Right lung (tissue), 10 donors: ENCODE measurements around the gene THUMPD2. TPM values are rescaled to one million over a fixed set of nuclear protein-coding genes. Genes with fewer than 3 reads are reported as not detected.
A peak's percentile ranks its signal among the peaks of the same experiment; 100 is the strongest.
"Not testable (repeated sequence)": the region's sequence is repeated elsewhere in the genome, so short reads cannot be mapped to it uniquely, and the experiment has no call there.

Experiments
- DNase-seq, 2 donors: peaks; one replicate each; pipeline ENCODE4 v3.0.0-alpha.2; 2013
- long read RNA-seq, 8 donors: transcript quantifications; one replicate each; lab custom pipeline, GENCODE V29; 2026
- polyA plus RNA-seq, 5 donors: library from polyadenylated mRNA; unstranded; fragments of 120-200 nt; gene quantifications; one replicate each; pipeline versions ENCODE4 v1.2.1 to v1.2.3, GENCODE V29; 2013; ENCODE audit warnings: inconsistent platforms in 1 of 5, low replicate concordance in 1 of 5; ENCODE audit not compliant: insufficient read length in 5 of 5, insufficient read depth in 1 of 5

Gene THUMPD2, protein sequence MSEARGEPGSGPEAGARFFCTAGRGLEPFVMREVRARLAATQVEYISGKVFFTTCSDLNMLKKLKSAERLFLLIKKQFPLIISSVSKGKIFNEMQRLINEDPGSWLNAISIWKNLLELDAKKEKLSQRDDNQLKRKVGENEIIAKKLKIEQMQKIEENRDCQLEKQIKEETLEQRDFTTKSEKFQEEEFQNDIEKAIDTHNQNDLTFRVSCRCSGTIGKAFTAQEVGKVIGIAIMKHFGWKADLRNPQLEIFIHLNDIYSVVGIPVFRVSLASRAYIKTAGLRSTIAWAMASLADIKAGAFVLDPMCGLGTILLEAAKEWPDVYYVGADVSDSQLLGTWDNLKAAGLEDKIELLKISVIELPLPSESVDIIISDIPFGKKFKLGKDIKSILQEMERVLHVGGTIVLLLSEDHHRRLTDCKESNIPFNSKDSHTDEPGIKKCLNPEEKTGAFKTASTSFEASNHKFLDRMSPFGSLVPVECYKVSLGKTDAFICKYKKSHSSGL
- 10 to 100 TPM; 26.0 to 38.1 (median 30.3) TPM for polyA plus RNA-seq
- long read RNA-seq, donor 1, partial matches to known transcripts = 11 of 13 reads
- long read RNA-seq, donor 1, other reads (novel, unspliced or antisense) = 0 of 13 reads
- long read RNA-seq, donor 2, partial matches to known transcripts = 0 of 3 reads
- long read RNA-seq, donor 2, other reads (novel, unspliced or antisense) = 0 of 3 reads
- long read RNA-seq, donor 3, partial matches to known transcripts = 0 of 4 reads
- long read RNA-seq, donor 3, other reads (novel, unspliced or antisense) = 0 of 4 reads
- long read RNA-seq, donor 4, partial matches to known transcripts = 0 of 3 reads
- long read RNA-seq, donor 4, other reads (novel, unspliced or antisense) = 0 of 3 reads
- long read RNA-seq, donor 5, partial matches to known transcripts = 13 of 17 reads
- long read RNA-seq, donor 5, other reads (novel, unspliced or antisense) = 0 of 17 reads
- long read RNA-seq, donor 6, partial matches to known transcripts = 12 of 14 reads
- long read RNA-seq, donor 6, other reads (novel, unspliced or antisense) = 0 of 14 reads
- long read RNA-seq, donor 7, partial matches to known transcripts = 0 of 4 reads
- long read RNA-seq, donor 7, other reads (novel, unspliced or antisense) = 0 of 4 reads
- long read RNA-seq, donor 8 = 0 reads

DNA sequence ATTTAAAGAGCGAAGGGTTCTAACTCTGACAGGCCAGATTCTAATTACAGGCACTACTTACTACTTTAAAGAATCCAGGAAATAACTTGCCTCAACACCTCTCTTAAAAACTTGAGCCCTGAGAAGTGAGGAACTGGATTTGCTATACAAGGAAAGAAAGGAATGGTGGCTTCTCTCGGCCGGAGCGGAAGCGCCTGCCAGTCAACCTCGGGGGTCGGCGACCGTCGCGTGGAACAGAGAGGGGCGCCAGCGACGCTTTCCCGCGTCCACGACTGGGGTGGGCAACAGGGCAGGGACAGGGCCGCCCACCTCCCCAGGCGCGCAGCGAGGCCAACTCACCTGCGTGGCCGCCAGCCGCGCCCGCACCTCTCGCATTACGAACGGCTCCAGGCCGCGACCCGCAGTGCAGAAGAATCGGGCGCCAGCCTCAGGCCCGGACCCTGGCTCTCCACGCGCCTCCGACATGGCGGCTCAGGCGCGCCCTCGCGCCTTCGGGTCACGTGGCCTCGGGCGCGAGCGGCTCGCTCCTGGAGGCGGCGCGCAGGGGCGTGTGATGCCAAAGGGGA, at the start of gene THUMPD2:
TSS of gene THUMPD2 (minus strand) at position 484 of the 566 bp plus-strand sequence. CDS start at position 465, 19 bp downstream.
- DNase-seq = peak; percentile 76 to 82

GRCh38 chr2:39821871-39822270, 42.8 kb upstream of the THUMPD2 start:
- no peak for DNase-seq

DNA sequence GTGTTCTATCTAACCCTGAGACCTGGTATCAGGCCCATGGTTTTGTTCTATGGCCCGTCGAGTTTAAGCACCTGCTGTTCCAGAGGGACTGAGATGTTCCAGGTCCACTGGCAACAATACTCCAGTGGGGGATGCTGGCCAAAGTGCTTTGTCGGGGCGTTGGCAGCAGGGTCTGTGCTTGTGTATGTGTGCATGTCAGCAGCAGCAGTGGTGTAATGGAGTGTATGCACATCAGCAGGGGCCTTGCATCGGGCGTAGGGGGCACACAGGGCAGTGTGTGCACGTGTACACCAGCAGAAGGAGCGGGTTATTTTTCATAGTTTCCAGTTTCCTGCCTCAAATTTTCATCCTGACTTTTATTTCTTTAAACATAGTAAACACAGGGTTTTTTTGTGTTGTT, 37.8 kb upstream of the THUMPD2 start:
- DNase-seq = no peak

DNA sequence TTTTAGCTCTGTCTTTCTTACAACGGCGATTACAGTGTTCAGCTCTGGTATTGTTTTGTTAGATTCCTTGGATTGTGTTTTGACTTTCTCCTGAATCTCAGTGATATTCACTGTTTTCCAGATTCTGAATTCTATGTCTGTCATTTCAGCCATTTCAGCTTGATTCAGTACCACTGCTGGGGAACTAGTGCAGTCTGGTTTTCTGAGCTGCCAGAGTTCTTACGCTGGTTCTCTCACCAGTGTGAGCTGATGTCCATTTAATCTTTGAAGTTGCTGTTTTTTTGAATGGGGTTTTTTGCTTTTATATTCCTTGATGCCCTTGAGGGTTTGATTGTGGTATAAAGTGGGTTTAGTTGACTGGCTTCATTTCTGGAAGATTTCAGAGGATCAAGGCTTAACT, 37.4 kb upstream of the THUMPD2 start:
- no peak for DNase-seq

DNA sequence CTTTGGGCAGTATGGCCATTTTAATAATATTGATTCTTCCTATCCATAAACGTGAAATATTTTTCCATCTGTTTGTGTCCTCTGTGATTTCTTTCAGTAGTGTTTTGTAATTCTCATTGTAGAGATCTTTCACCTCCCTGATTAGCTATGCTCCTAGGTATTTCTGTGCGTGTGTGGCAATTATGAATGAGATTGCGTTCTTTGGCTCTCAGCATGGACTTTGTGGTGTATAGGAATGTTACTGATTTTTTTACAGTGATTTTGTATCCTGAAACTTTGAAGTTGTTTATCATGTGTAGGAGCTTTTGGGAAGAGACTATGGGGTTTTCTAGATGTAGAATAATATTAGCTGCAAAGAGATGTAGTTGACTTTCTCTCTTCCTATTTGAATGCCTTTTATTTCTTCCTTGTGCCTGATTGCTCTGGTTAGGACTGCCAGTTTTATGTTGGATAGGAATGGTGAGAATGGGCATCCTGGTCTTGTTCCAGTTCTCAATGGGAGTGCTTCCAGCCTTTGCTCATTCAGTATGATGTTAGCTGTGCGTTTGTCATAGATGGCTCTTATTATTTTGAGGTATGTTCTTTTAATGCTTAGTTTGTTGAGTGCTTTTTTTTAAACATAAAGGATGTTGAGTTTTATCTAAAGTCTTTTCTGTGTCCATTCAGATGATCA, 27.0 kb upstream of the THUMPD2 start:
- no peak for DNase-seq

GRCh38 chr2:39803839-39804238, 24.8 kb upstream of the THUMPD2 start:
- no peak for DNase-seq

DNA sequence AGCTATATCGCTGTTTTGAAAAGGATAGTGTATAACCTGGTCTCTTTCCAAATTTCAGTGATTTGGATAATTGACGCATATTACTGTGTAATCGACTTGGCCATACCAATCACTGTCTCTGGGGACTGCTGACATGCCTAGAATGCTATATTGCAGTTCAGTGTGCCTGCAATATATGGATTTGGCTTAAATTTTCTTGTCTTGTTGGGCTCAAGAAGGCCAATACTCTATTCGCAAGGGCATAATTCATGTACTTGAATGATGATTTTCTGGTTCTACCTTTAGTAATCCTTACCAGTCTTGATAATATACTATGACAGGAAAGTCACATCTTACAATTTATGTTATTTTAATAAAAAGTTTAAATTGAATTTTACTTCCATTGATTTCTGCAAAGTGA, 21.7 kb upstream of the THUMPD2 start:
- DNase-seq = no peak

GRCh38 chr2:39796134-39796533, 17.1 kb upstream of the THUMPD2 start:
- DNase-seq = no peak

GRCh38 chr2:39790216-39790818, 11.3 kb upstream of the THUMPD2 start:
- not testable (repeated sequence) for DNase-seq

GRCh38 chr2:39787950-39788349, 8.9 kb upstream of the THUMPD2 start:
- DNase-seq = no peak

GRCh38 chr2:39786761-39787522, 7.9 kb upstream of the THUMPD2 start:
- DNase-seq = no peak

DNA sequence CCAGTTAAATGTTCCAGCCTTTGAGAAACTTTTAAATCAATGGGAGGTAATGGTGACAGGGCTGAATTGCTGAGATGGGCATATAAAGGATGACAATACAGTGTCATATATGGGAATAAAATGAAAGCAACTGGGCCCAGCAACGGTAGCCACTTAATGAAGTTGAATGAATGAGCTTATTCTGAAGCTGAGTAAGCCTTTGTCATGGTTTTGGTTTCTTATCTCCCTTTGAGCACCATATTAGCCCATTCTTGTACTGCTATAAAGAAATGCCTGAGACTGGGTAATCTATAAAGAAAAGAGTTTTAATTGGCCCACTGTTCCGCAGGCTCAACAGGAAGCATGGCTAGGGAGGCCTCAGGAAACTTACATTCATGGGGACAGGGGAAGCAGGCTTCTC, 3.5 kb upstream of the THUMPD2 start:
- no peak for DNase-seq

DNA sequence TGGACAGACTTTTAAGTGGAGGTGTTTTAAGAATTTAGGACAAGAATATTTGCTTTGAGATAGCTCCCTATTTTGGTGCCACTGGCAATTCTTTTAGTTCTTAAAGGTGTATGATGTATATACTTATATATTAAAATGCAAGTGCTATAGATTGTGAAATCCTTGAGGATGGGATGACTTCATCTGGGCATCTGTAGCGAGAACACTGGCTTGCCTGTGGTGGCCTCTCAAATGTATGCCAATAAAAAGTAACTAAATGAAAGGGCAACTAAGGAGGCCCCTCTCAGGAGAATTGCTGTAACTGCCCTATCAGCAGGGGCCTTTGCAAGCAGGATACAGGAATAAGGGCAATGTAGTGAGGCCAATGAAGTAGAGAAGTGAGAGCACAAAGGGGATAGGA, 2.6 kb upstream of the THUMPD2 start:
- DNase-seq = no peak

GRCh38 chr2:39780825-39781600, 2.0 kb upstream of the THUMPD2 start:
- no peak for DNase-seq

DNA sequence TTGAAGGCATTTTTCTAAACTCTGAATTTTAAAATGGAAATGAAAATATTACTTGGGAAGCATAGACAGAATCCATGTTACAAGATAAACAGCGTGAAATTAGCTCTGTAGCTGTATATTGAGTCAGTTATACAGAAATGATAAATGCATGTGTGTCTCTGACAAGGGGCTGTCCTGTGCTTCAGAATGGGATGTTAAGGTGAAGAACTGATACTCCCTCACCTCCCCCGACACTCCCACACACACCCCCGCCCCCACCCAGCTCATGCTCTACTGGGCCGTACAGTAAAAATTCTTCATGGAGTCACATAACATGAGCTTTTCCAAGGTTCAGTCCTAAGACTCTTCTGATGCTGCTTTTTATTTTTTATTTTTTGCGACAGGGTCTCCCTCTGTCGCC, 869 bp upstream of the THUMPD2 start:
- DNase-seq = no peak

DNA sequence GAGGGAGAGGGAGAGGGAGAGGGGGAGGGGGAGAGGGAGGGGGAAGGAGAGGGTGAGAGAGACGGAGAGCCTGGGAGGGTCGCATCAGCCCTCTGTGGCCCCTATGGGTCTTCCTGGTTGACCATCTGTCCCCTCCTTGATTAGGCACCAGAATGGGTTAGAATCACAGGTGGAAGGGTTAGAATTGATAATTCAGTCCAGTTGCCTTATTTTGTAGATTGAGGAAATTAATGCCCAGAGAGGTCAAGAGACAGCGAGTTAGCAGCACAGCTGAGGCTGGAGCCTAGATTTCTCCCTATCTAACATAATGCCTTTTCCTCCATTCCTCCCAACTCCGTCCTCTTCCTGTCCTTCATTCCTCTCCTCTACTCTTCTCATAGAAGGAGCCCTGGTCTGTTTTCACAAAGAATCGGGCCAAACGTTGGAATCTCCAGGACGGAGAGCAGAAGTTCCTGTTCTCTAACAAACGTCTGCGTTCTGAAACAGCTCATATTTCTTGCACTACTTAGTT, 338 bp upstream of the THUMPD2 start:
- DNase-seq = no peak

GRCh38 chr2:39778233-39778632, 825 bp downstream of the THUMPD2 start:
- no peak for DNase-seq

DNA sequence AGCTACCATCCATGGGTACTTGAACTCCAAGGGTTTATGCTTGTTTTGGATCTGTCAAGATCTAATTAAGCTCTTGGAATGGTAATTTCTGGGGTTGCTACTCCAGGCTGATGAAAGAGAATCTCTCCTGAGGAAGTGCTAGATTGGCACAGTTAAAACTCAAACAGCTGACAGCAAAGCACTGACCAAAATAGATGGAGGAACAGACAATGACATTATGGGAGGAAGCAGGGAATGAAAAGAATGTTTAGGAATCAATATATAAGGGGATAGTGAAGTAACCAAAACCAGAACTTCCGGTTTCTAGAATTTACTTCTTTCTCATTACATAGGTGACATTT, 6.3 kb downstream of the THUMPD2 start:
- DNase-seq = no peak
